Activated T-cell treated with anti-CD3 and anti-CD28 coated beads, Interleukin-2, amount 50 U/mL, for 48 hours (primary cell): ENCODE results near the gene PRR20G.

Experiments used
- DNase-seq, 2 experiments: peaks; one replicate each; pipeline ENCODE4 v3.0.0-alpha.2; 2020

PRR20G gene

DNA sequence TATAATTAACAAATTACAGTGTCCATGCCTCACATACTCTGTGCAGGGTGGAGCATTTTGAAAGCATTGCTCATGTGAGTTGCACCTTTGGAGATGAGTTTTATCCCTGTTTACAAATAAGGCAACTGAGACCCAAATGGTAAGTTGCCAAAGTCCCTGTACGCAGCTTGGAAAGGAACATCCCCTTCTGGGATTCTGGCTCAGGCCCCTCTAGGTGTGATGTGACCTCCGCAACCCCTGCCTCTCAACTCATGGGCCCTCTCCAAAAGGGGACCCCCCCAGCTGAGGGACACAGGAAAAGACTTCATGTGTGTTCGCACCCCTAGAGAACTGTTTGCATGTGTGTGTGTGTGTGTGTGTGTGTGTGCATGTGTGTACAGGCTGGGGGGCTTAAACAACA is 25.3 kb downstream of the PRR20G start:
- DNase-seq: no peak

DNA sequence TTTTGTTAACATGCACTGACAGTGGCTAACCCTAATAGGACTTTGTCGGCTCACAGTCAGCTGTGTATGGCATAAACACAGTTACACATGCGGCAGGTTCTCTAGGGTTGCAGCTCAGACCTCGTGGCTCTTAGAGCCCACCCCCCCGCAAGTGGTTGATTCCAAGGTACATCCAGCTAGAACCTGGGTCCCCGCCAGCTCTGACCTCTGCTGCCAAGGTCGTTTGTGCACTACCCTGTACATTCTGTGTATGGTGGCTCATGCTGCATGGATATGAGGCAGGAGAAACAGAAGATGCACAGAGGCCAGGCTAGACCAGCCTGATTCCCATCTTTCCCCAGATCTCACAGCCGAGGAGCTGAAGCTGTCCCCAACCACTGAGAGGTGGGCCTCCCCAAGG is 25.9 kb downstream of the PRR20G start:
- DNase-seq: no peak

DNA sequence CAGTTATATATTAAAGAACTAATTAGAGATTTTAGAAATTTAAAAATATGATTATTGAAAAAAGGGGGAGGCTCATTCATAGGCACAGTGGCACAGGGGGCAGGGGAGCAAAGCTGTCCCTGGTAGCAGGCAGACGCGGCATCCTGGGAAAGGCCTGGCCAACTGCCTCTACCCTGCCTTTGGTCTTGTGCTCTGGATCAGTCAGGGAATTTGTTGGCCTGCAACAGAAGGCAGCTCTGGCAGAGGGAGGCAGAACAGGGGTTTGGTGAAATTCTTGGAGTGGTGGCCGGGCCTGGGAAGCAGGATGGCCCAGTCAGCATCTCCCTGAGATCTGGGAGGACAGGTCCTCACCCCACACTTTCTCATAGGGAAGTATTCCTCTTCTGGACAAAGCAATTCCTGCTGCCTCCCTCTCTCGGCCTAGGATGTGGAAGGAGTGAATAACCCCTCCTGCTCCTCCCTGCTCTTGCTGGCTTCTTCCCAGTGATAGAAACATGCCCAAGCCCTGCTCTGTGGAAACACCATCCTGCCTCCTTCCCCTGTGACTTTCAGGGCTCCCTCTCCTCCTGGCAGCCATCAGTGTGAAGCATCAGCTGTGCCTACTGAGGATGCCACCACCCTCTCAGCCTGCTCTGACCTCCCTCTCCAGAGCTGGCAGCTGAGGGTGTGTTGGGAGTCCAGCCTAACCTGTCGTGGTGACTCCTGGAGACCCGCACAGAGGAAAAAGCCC is 26.9 kb downstream of the PRR20G start:
- DNase-seq: no peak

DNA sequence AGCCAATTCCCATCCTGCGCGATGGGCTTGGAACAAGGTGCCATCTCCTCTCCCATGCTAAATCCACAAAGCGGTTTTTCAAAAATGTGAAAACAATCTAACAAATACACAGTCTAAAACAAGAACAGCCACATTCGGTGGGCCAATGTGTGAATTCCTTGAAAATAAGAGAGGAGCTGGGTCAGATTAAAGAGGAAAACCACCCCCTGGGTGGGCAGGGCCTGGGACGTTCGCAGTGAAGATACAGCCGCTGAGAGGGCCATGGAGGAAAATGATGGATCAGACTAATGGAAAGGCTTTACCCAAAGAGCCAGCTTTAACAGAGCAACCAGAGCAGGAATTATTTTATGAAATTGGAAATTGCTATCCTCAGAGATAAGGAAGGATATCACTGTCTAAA is 27.4 kb downstream of the PRR20G start:
- no peak for DNase-seq

DNA sequence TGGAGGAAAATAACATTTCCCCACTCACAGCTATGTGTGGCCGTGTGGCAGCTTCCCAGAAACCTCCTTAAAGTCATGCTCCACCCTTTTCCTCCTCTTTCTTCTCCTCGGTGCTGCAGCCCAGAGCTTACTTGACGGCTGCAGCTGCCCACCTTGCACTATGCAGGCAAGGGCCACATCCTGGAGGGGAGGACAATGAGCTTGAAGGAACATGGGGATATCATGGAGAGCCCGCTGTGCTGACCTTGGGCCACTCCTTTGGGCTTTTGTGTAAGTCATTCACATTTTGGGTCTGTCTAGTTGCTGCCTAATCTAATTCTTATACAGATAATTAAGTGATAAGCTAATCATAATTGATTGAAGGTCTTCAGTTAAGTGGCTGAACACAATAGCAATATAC is 28.0 kb downstream of the PRR20G start:
- no peak for DNase-seq

DNA sequence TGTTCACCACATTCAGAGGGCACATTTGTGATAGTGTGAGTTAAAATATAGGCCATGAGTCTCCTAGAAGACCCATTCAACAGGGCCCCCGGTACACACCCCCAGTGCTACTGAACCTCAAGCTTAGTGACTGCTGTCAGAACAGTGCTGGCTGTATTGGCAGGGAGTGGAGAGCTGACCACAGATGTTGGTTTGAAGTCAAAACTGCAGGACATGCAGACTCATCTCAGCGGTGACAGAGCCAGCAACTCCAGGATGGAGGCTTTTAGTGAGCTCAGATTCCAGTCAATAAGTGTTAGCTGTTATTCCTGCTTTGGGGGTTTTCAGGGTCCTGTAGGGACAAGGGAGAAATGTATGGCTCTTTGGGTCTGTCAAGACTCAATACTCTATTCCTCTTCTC is 29.1 kb downstream of the PRR20G start:
- DNase-seq: no peak

DNA sequence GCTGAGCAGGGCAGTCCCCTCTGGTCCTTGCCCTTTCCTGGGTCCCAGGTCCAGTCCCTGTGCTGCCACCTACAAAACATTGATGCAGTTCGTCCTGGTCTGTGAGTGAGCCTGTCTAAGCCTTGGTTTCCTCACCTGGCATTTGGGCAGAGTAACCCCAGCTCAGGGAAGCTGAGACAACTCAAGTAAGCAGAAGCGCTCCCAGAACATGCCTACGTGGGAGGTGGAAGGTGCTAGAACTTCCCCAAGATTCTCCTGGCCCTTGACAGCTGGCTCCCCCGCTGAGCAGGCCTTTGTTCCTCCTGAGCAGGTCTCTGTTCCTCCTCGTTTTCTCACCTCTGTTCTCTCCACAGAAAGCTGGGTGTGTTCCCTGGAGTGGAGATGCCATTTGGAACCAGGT is 30.5 kb downstream of the PRR20G start:
- DNase-seq: no peak

DNA sequence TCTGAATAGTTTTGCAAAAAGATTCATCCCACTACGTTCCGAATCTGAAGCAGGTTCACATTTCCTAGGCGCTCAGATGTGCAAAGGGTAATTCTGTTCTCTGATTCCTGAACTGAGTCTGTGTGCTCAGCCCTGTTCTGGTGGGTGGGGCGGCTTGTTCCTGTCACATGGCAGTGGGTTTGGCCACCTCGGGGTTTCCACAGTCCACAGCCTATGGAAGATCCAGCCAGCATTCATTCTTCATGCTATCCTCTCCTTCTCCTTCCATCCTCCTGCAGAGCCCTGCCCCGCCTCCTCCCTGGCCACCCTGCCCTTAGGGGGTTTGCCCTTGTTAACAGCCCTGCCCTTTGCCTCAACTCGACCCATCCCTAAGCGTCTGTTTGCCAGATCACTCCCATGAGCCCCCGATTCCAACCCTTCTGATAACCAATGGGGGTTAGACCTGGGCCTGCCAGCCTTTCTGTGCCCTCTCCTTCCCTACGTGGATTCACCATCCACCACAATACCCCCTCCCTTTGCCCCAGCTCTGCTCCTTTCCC is 31.0 kb downstream of the PRR20G start:
- DNase-seq: no peak

DNA sequence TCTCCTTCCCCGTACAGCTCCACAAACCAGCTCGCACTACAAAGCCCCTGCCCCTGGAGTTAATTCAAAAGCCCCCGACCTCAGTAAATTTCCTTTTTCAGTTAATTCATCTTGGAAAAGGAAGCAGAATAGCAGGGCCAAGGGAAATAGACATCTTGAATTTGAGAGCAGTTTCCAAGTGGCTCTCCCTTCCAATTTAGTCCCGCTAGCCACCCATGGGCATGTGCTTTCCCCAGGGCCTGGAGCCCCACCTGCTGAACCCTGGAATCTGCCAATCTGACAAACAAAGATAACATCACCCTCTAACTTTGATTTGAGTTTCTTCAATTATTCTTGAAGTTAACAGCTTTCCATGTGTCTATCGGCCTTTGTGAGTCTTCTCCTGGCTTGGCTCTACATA is 31.7 kb downstream of the PRR20G start:
- DNase-seq: no peak

DNA sequence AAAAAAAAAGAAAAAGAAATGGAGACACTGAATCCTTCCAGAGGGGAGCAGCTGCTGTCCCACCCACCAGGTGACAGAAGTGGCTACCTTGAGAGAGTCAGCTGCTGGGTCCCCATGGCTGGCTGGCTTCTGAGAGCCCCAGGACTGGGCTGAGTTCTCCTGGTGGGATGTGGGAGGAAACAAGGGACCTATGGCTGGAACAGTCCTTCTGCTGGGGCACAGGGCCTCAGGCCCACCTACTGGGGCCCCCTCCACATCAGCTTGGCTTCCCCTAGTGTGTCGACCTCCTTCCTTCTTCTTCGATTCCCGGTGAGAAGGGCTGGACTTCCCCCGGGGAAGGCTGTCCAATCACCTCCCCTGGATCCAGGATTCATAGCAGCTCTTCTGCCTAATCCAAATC is 32.3 kb downstream of the PRR20G start:
- DNase-seq: no peak

DNA sequence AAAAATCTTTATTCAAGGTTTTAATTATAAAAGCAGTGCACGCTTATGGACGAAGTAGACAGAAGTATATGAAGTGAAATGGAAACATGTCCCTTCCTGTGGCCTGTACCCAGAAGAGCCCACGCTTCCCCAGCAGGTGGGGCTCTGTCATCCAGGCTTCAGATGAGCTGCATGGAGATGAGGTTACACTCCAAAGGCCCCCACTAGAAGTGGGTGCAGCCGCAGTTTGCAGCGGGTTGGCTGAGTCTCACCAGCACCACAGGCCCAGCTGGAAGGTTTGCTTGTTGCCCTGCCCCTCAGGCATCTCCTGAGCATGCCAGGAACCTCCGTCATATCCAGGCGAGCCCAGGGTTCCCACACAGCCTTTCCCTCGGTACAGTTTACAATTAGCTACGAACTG is 33.1 kb downstream of the PRR20G start:
- DNase-seq: no peak

DNA sequence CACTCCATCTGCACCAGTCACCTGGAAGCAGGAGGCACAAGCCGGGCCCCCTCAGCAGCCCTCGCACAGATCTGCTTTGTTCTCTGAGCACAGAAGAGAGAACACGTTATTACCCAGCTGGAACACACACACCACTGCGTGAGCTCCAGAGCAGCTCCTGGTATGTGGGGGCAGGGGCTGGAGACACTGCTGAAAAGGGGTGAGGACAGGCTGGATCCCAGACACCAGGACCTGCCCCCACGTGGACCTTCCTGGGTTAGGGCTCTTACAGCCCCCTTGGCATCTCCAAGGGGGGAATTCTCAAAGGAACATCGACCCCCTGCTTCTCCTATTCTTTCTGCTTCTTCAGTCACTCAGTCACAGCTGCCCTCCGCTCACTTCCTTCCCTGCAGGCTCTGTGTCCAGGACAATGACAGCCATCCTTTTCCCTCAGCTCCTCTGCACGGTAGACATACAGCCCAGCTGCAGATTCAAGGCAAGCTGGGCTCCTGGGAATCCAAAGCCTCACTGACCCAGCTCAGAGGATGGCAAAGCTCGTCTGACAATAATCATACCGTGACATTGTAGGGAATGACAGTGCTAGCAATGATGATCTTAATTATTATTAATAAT is 33.7 kb downstream of the PRR20G start:
- DNase-seq: no peak

DNA sequence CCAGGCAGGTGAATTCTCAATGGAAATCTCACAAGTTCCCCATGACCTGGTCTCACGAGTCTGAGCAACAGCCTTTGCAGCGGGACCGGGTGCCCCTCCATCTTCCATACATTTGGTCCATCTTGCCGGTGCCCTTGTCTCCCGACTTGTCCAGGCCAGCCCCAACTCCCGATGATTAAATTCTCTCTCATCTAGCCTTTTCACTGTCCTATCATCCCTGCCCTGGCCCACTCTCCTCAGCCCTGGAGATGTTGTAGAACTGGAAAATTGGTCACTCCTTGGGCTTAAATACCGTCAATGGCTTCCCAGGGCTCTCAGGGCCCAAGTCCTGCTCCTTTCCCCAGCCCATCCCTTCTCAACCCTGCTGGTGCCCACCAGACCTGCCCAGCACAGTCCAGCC is 34.4 kb downstream of the PRR20G start:
- DNase-seq: no peak

DNA sequence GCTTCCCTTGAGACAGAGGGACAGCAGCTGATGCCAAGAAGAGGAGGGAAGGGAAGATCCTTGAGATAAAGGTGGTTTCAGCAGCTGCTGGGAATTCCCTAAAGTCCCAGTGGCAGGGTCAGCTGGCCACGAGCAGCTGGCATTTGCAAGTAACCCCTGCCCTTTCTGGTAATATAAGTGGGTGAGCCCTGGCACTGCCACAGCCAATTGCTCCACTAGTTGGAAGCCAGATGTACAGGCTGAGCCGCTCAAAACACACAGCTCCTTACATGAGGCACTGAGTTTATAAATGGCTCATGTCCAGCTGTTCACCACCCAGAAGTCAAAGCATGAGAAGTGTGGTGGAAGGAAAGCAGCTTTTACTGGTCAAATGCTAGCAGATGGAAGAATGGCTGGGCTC is 35.4 kb downstream of the PRR20G start:
- DNase-seq: no peak

DNA sequence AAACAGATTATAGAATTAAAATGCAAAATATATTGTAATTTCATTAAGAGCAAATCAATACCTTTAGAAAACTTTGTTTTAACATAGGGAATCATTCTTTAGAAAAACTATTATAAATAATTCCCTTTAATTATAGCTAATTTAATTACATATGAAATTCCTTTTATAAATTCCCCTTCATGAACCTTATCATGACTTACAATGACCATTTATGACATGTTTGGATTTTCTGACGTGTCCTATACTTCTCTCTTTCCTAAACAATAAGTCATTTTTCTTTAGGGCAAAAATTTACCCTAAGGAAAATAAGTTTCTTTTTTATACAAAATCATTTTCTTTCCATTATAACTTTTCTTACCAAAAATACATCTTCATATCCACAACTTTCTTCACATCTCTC is 37.8 kb downstream of the PRR20G start:
- DNase-seq: no peak

DNA sequence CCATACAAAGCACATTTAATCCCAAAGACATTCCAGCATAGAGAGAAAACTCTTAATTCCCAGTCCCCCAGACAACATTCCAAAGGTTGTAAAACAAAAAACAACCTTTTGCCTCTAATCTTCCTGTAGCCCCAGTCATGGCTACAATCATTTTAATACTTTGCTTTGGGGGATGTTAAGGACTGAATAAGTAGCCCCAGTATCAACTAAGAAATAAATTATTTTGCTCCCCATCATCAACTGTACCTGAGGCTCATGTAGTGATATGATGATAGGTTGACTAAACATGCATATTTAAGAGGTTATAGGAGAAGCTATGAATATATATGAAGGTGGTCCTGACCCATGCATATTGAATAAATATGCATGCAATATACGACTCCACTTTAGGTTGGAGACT is 40.6 kb downstream of the PRR20G start:
- DNase-seq: no peak

DNA sequence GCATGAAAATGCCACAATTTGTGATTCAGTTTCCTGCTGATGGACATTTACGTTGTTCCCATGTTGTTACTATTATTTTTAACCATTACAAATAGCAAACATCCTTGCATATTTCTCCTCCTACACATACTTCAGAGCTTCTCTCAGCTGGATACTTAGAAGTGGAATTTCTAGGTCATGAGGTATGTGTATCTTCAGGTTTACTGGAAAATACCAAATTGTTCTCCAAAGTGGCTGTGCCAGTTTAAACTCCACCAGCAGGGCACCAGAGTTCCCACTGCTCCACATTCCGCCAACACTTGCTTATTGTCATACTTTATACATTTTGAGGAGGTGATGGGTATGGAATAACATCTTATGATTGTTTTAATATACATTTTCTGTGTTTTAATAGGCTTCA is 49.2 kb downstream of the PRR20G start:
- no peak for DNase-seq

DNA sequence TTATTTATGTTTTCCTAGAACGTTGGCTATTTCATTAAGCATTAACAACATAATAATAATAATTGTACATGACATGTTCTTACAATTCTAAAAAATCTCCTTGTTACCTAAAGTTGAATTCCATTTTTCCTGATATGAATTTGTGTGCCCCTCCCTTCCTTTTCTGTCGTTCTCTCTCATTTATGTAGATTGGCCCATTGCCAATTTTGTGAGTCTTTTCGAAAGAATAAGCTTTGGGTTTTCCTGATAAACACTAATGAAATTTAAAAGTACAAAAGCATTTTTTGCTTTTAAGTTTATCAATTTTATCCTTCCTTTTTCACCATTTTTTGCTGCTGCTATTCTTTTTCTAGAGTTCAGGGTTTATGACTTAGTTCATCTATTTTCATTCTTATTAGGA is 50.0 kb downstream of the PRR20G start:
- DNase-seq: no peak

DNA sequence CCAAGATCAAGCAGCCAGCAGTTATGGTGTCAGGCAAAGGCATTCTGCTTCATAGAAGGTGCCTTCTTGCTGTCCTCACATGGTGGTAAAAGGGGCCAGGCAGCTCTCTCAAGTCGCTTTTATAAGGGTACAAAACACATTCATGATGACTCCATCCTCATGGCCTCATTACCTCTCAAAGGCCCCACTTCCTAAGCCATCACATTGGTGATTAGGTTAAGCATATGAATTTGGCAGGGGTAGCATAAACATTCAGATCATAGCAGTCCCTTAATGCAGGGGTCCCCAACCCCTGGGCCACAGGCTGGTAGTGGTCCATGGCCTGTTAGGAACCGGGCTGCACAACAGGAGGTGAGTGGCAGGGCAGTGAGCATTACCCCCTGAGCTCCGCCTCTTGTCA is 52.1 kb downstream of the PRR20G start:
- no peak for DNase-seq

DNA sequence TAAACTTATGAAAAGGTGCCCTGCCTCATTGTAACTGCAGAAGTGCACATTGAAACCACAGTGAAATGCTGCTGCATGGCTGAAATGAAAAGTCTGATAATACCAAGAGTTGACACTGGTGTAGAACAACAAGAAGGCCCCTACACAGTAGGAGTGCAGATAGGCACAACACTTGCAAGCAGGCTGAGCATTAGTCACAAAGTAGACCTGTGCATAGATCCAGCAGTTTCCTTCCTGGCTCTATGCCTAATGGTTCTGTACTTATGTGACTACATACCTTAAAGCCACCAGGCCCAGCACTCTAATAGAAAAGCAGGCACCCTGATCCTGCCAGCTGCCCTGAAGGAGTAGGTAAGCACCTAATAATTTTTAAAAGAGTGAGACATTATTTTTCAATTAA is 53.1 kb downstream of the PRR20G start:
- no peak for DNase-seq
